Fibroblast of the aortic adventitia (primary cell): ENCODE measurements around the gene RNF213. TPM values are rescaled to one million over a fixed set of nuclear protein-coding genes. Genes with fewer than 3 reads are reported as not detected.

Experiments used
- DNase-seq: peaks from one replicate; pipeline ENCODE4 v3.0.0-alpha.2; 2010; ENCODE audit warnings: low read depth
- H3K4me3 ChIP-seq: 2 replicates; pipeline ENCODE4 v1.5.1; 2011; ENCODE audit warnings: low read depth, mild to moderate bottlenecking, control low read depth, low read length, moderate library complexity
- total RNA-seq: library from RNA; depleted of rRNA; stranded (reverse); fragments of >200 nt; gene quantifications from 2 replicates; pipeline ENCODE4 v1.2.3, GENCODE V29; 2012; ENCODE audit warnings: low replicate concordance
- TF ChIP-seq, protein P1 (sequence below): IDR thresholded peaks from 2 replicates; pipeline ENCODE4 v1.5.1; 2011; ENCODE audit warnings: mild to moderate bottlenecking, low read length, control low read depth, inconsistent platforms; ENCODE audit not compliant: insufficient read depth

Gene RNF213
- total RNA-seq, 1 donor, result 143 TPM

DNA sequence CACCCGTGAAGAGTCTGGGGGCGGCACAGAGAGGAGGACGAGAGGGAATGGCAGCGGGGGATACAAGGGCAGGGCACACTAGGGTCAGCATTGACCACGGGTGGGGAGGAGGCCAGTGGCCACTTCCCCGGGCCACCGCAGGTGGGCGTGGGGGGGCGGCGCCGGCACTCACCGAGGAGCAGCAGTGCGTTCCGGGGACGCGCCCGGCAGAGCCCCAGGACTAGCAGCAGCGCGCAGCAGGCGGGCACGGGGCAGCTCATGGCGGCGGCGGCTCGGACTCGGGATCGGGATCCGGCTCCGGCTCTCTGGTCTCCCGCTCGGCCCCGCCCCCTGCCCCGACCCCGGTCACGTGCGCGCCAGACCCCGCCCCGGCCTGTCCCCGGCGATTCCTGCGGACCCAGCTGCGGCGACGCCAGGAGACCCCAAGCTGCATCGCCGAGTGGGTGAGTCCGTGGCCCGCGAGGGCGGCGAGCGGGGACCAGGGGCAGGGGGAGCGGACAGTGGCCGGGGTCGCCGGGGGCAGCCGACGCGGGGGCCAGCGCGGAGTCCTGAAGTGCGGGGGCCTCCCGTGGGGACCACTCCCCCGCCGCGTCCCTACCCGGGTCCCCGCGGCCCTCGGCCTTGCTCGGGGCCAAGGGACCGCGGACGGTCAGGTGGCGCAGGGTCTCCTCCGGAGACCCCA, 40.5 kb upstream of the RNF213 start, which contains the start of the genes SGSH and SLC26A11:
Gene SGSH, minus strand, starts transcription at position 280 of the 682 bp plus-strand sequence. Its CDS starts 20 bp downstream, at position 260.
Gene SLC26A11, plus strand, starts transcription at position 374 of the 682 bp plus-strand sequence. CDS start 1,134 bp downstream, outside the sequence.
- H3K4me3 ChIP-seq, result peak within 1 kb of the TSS; percentile 86
- DNase-seq, result peak; percentile 40
- TF ChIP-seq, protein P1, sequence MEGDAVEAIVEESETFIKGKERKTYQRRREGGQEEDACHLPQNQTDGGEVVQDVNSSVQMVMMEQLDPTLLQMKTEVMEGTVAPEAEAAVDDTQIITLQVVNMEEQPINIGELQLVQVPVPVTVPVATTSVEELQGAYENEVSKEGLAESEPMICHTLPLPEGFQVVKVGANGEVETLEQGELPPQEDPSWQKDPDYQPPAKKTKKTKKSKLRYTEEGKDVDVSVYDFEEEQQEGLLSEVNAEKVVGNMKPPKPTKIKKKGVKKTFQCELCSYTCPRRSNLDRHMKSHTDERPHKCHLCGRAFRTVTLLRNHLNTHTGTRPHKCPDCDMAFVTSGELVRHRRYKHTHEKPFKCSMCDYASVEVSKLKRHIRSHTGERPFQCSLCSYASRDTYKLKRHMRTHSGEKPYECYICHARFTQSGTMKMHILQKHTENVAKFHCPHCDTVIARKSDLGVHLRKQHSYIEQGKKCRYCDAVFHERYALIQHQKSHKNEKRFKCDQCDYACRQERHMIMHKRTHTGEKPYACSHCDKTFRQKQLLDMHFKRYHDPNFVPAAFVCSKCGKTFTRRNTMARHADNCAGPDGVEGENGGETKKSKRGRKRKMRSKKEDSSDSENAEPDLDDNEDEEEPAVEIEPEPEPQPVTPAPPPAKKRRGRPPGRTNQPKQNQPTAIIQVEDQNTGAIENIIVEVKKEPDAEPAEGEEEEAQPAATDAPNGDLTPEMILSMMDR, result peak; percentile 8

DNA sequence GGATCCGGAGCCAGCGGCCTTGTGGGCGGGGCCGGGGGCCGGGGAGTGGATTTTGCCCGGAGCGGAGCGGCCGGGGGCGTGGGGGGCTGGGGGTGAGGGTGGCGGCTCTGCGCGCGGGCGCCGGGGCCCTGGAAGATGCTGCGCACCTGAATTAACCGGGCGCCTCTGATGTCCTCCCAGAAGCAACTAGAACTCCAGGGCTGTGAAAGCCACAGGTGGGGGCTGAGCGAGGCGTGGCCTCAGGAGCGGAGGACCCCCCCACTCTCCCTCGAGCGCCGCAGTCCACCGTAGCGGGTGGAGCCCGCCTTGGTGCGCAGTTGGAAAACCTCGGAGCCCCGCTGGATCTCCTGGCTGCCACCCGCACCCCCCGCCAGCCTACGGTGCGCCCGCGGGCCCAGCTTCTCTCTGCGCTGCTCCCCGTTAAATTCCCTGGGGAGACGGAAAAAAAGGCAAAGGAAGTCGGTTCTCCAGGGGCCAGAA, 39.9 kb upstream of the RNF213 start:
- H3K4me3 ChIP-seq, result peak overlapping the region; percentile 86
- TF ChIP-seq, protein P1, result no peak
- peak; percentile 22 for DNase-seq

DNA sequence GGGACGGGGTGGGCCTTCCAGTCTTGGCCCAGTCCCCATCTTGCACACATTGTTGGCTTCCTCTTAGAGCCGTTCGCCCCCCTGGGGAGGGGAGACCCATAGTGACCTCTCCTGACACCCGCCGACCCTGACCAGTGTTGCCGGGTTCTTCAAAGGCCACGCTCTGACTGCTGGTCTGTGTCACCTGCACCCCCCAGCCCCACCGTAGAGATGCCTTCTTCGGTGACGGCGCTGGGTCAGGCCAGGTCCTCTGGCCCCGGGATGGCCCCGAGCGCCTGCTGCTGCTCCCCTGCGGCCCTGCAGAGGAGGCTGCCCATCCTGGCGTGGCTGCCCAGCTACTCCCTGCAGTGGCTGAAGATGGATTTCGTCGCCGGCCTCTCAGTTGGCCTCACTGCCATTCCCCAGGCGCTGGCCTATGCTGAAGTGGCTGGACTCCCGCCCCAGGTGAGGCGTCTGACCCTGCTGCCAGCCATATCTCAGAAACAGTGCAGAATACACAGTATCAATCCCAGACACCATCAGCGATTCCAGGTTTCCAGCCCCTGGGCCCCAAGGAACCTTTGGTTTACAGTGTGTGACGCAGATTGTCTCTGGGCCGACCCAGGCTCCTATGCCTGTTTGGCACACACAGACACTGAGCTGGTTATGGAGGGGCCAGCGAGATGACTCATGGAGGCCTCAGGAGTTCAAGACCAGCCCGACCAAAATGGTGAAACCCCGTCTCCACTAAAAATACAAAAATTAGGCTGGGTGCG, 39.1 kb upstream of the RNF213 start:
- peak overlapping the region; percentile 86 for H3K4me3 ChIP-seq
- no peak for DNase-seq
- TF ChIP-seq, protein P1, result no peak

DNA sequence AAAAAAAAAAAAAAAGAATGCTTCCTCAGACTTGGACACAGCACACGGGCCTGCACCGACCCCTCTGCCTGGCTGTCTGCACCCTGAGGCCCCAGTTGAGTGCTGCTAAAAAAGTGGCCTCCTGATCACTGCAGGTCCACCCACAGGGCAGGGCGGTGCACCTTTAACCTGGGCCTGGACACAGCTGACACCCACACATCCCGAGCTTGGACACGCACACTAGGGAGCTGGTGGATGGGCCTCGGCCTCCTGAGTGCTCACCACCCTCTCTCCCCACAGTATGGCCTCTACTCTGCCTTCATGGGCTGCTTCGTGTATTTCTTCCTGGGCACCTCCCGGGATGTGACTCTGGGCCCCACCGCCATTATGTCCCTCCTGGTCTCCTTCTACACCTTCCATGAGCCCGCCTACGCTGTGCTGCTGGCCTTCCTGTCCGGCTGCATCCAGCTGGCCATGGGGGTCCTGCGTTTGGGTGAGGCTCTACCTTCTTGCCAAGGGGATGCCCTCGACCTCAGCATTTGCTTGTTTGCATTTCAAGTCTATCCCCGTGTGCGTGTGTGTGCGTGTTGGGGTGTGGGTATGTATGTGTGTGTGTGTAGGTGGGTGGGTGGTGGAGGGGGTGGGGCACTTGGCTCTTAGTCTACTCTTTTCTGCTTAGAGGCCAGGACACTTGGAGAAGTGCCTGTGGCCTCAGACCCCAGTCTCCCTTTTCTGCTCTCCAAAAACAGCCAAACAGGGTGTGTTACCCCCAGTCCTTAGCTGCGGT, 38.1 kb upstream of the RNF213 start:
- H3K4me3 ChIP-seq, result no peak overlapping the region
- TF ChIP-seq, protein P1, result no peak
- no peak for DNase-seq

DNA sequence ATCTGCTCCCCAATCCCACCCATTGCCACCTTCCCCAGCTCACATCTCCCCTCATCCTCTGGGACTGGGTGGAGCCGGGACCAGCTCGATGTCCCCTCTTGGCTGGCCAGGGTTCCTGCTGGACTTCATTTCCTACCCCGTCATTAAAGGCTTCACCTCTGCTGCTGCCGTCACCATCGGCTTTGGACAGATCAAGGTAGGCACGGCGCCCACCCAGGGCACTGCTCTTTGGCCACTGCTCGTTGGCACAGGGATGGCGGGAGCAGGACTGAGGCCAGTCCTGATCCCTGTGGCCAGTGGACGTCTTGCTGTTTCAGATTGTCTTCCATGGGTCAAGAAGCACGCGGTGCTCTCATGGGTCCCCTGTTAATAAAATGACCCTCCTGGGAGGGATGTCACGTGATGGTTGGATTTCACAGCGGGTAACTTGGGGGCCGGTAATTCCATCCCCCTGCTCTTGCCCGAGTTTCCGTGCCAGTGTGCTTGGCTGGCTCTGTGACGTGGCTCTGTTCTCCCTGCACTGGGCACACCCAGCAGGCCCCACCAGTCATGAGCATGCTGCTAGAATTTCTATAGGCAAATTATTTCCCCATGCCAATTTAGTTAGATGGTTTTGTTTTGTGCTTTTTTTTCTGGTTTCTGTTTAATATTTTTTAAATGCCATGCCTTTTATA, 37.4 kb upstream of the RNF213 start:
- H3K4me3 ChIP-seq, result no peak overlapping the region
- TF ChIP-seq, protein P1, result no peak
- no peak for DNase-seq

DNA sequence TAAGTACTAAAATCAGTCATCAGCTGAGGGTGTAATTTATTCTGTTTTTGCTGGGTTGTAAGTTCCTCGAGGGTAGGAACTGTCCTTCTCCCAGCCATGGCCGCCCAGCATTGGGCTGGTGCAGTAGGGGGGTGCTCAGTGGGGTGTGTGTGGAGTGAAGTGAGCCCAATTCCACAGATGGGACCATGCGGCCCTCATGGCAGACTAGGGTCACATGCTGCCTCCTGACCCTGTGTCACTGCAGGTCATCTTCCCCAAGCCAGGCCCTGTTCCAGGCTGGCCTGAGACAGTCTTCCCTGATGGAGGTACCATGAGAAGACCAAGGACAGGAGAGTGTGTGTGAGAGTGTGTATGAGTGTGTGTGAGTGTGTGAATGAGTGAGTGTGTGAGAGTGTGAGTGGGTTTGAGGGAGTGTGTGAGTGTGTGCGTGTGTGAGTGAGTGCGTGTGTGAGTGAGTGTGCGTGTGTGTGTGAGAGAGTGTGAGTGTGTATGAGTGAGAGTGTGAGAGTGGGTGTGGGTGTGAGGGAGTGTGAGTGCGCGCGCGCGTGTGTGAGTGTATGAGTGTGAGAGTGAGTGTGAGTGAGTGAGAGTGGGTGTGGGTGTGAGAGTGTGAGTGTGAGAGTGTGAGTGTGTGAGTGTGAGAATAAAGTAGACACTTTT, 36.7 kb upstream of the RNF213 start:
- TF ChIP-seq, protein P1, result no peak
- no peak for DNase-seq
- H3K4me3 ChIP-seq, result no peak overlapping the region
